ENCODE data around the gene ADPRHL1.

ADPRHL1 gene

GRCh38 chr13:113426591-113426986 lies 26.7 kb downstream of the ADPRHL1 start:
- DNase-seq (ENCODE audit: low read depth): no peak
- no peak for TF ChIP-seq CTCF (conservative IDR thresholded peaks at IDR 0.05; ENCODE audit: low read depth, low read length)
- H3K4me3 ChIP-seq (ENCODE audit: low read depth, low read length): no peak overlapping the region

DNA sequence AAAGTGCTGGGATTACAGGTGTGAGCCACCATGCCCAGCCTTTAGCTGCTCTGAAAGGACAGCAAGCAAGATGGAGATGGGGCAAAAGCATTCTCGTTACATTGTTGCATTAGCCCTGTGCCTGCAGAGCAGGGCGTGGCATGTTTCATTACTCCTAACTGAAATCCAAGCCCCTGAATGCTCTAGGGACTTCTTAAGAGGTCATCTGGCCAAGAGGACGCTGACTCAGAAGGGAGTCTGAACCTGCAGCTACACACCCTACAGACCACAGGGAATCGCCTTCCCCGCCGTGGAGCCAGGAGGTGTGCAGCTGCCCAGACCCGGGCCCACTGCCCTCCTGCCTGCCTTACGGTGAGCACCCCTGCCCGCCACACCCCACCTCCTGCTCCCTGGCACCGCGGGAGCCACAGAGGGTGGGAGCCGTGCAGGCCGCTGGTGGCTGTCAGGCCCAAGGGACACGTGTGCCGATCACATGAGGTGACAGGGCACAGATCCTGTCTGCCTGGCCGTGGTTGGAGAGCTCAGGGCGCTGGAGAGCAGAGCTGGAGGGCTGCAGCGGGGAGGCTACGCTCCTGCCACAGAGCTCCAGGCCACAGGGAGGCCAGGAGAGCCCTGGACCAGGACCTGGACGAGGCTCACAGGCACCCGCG lies 27.2 kb downstream of the ADPRHL1 start:
- H3K4me3 ChIP-seq (ENCODE audit: low read depth, low read length): no peak overlapping the region
- no peak for DNase-seq (ENCODE audit: low read depth)
- TF ChIP-seq CTCF (conservative IDR thresholded peaks at IDR 0.05; ENCODE audit: low read depth, low read length): no peak

- TF ChIP-seq CTCF (conservative IDR thresholded peaks at IDR 0.05; ENCODE audit: low read depth, low read length): no peak
- no peak overlapping the region for H3K4me3 ChIP-seq (ENCODE audit: low read depth, low read length)
- no peak for DNase-seq (ENCODE audit: low read depth)
Observed at GRCh38 chr13:113423520-113424163, 29.6 kb downstream of the ADPRHL1 start.

GRCh38 chr13:113422807-113423519 lies 30.3 kb downstream of the ADPRHL1 start:
- no peak for TF ChIP-seq CTCF (conservative IDR thresholded peaks at IDR 0.05; ENCODE audit: low read depth, low read length)
- no peak overlapping the region for H3K4me3 ChIP-seq (ENCODE audit: low read depth, low read length)
- no peak for DNase-seq (ENCODE audit: low read depth)

DNA sequence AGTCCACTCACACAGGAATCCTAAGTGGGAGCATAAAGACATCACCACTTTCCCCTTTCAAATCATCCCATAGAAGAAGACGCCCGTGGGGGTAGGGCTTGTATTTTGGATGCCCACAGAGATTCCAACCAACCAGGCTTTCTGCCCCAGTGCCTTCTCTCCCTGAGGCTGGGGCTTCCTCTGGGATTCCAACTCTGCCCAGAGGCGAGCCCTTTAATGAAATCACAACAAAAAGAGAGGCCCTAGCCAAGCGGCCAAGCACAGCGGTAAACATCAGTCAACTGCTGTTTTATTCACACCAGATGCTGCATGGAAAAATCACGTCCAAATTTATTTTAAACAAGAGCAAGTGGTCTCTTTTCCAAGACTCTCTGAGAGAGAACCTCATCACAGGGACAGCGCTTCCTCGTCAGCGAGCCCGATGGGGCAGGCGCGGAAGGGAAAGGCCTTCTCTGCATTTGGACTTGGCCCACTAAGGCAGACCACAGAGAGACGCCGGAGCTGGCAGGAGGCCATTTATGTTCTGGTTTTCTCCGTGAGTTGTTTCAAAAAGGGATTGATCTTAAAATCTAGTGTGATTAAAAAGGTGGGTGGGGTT lies 31.5 kb downstream of the ADPRHL1 start:
- peak; percentile 55 for DNase-seq (ENCODE audit: low read depth)
- H3K4me3 ChIP-seq (ENCODE audit: low read depth, low read length): no peak overlapping the region
- TF ChIP-seq CTCF (conservative IDR thresholded peaks at IDR 0.05; ENCODE audit: low read depth, low read length): no peak

- no peak for DNase-seq (ENCODE audit: low read depth)
- no peak overlapping the region for H3K4me3 ChIP-seq (ENCODE audit: low read depth, low read length)
- no peak for TF ChIP-seq CTCF (conservative IDR thresholded peaks at IDR 0.05; ENCODE audit: low read depth, low read length)
Observed at GRCh38 chr13:113420833-113421600, 32.3 kb downstream of the ADPRHL1 start.

Measured in choroid plexus epithelial cell (primary cell).